SU-DHL-6 (cell line): Measurements from ENCODE around the gene RABEP1.

ENCODE experiments used
- CTCF ChIP-seq: fragments of 200-600 bp; sonication (generic); IDR thresholded peaks from one replicate; pipeline ENCODE4 v1.5.1; 2017; ENCODE audit warnings: antibody characterized with exemption, mild to moderate bottlenecking, low read length, moderate library complexity; ENCODE audit not compliant: insufficient read depth, poor library complexity, severe bottlenecking
- EZH2phosphoT487 ChIP-seq: fragments of 200-600 bp; sonication (generic), shearing (Covaris generic); conservative IDR thresholded peaks from 2 replicates; pipeline ENCODE4 v1.6.1; 2018; ENCODE audit warnings: mild to moderate bottlenecking, antibody characterized with exemption, low read length, moderate library complexity, mixed read lengths

- TF ChIP-seq CTCF (no peak), EZH2phosphoT487 (no peak)
Observed at GRCh38 chr17:5264893-5265292, 17.2 kb upstream of the RABEP1 start.
